B cell (primary cell): ENCODE data around the gene ACSS1. TPM values are rescaled to one million over a fixed set of nuclear protein-coding genes. Genes with fewer than 3 reads are reported as not detected.

ENCODE experiments used
- ATAC-seq: fragments of 200-7000 bp; cut with Tn5 transposase; one replicate; pipeline ENCODE4 v1.10.0; 2021; ENCODE audit warnings: low read depth, mild to moderate bottlenecking, moderate number of reproducible peaks, moderate library complexity
- CTCF ChIA-PET: fragments of 350-600 bp; sonication (Branson Sonifier 250); formaldehyde crosslinking; loops from one replicate; lab custom pipeline; 2021; ENCODE audit warnings: antibody characterized with exemption, inconsistent platforms; lab: Charles Lee
- POLR2A ChIA-PET: fragments of 350-600 bp; sonication (Branson Sonifier 250); formaldehyde crosslinking; loops from one replicate; lab custom pipeline; 2021; ENCODE audit warnings: antibody characterized with exemption; lab: Charles Lee
- DNase-seq: peaks from one replicate; pipeline ENCODE4 v3.0.0; 2013
- H2AFZ ChIP-seq: 2 replicates; pipeline ENCODE4 v1.6.1; 2012; ENCODE audit warnings: mild to moderate bottlenecking, low read depth, low read length; ENCODE audit not compliant: insufficient read depth, poor library complexity, severe bottlenecking
- H3K27ac ChIP-seq, 2 donors: 1 replicate in 1 of 2; 2 replicates in 1 of 2; pipeline ENCODE4 v1.5.1; 2012 to 2013; ENCODE audit warnings: low read length in 2 of 2, mild to moderate bottlenecking in 2 of 2, moderate library complexity in 1 of 2
- H3K27me3 ChIP-seq, 4 experiments: fragments of 200-600 bp in 1 of 4; sonication (generic) in 1 of 4; replicated peaks in 1 of 4; 1 replicate in 2 of 4; 2 replicates in 2 of 4; pipeline versions ENCODE4 v1.6.1 to v1.7.0; 2013 to 2016; ENCODE audit warnings: low read length in 3 of 4, mild to moderate bottlenecking in 2 of 4, mixed read lengths in 1 of 4, moderate library complexity in 1 of 4; ENCODE audit not compliant: insufficient read depth in 4 of 4, control insufficient read depth in 3 of 4; ENCODE audit errors: control extremely low read depth in 1 of 4
- H3K36me3 ChIP-seq, 2 experiments: replicated peaks in 1 of 2; 1 replicate in 1 of 2; 2 replicates in 1 of 2; pipeline versions ENCODE4 v1.6.1 to v1.7.1; 2013; ENCODE audit warnings: low read length in 1 of 2; ENCODE audit not compliant: insufficient read depth in 2 of 2, control insufficient read depth in 1 of 2; ENCODE audit errors: control extremely low read depth in 1 of 2, extremely low read depth in 1 of 2
- H3K4me1 ChIP-seq, 2 donors: fragments of 200-600 bp in 1 of 2; sonication (generic) in 1 of 2; 1 replicate in 1 of 2; 2 replicates in 1 of 2; pipeline versions ENCODE4 v1.5.1 to v1.6.1; 2013 to 2017; ENCODE audit warnings: low read length in 2 of 2; ENCODE audit not compliant: control insufficient read depth in 2 of 2, insufficient read depth in 2 of 2
- H3K4me2 ChIP-seq: replicated peaks from 2 replicates; pipeline ENCODE3; 2012; ENCODE audit warnings: mild to moderate bottlenecking, low read depth, low read length; ENCODE audit not compliant: poor library complexity, severe bottlenecking
- H3K4me3 ChIP-seq, 5 experiments: fragments of 200-600 bp in 1 of 5; sonication (generic) in 1 of 5; 1 replicate in 3 of 5; 2 replicates in 2 of 5; pipeline versions ENCODE4 v1.5.1 to v1.7.0; 2011 to 2016; ENCODE audit warnings: low read length in 4 of 5, mild to moderate bottlenecking in 4 of 5, low read depth in 2 of 5, control low read depth in 1 of 5, moderate library complexity in 1 of 5; ENCODE audit not compliant: insufficient read depth in 1 of 5; ENCODE audit errors: control extremely low read depth in 1 of 5, extremely low read depth in 1 of 5
- H3K79me2 ChIP-seq: fragments of 200-600 bp; sonication (generic); one replicate; pipeline ENCODE4 v1.6.0; 2016; ENCODE audit warnings: low read length; ENCODE audit not compliant: control insufficient read depth, insufficient read depth
- H3K9ac ChIP-seq: fragments of 200-600 bp; sonication (generic); 2 replicates; pipeline ENCODE4 v1.6.1; 2017; ENCODE audit warnings: mild to moderate bottlenecking, low read length, moderate library complexity
- H3K9me3 ChIP-seq, 3 donors: one replicate each; pipeline versions ENCODE4 v1.6.1 to v1.7.1; 2013; ENCODE audit warnings: low read length in 2 of 3; ENCODE audit not compliant: control insufficient read depth in 2 of 3, insufficient read depth in 1 of 3; ENCODE audit errors: control extremely low read depth in 1 of 3
- H4K20me1 ChIP-seq: 2 replicates; pipeline ENCODE4 v1.6.0; 2012; ENCODE audit warnings: mild to moderate bottlenecking, low read length; ENCODE audit not compliant: insufficient read depth, control insufficient read depth, poor library complexity, severe bottlenecking
- H3K27ac Mint-ChIP-seq: one replicate; pipeline ENCODE4 v1.8.0; 2021; ENCODE audit warnings: mixed read lengths
- H3K27me3 Mint-ChIP-seq: one replicate; pipeline ENCODE4 v1.8.0; 2021; ENCODE audit warnings: mixed read lengths
- H3K4me1 Mint-ChIP-seq: one replicate; pipeline ENCODE4 v1.8.0; 2021; ENCODE audit warnings: mixed read lengths
- H3K4me3 Mint-ChIP-seq: one replicate; pipeline ENCODE4 v1.8.0; 2021; ENCODE audit warnings: mixed read lengths
- H3K9me3 Mint-ChIP-seq: one replicate; pipeline ENCODE4 v1.8.0; 2022; ENCODE audit warnings: mixed read lengths; ENCODE audit not compliant: insufficient read depth
- CTCF ChIP-seq: fragments of 200-600 bp; IDR thresholded peaks from one replicate; pipeline ENCODE4 v1.8.0; 2022; ENCODE audit warnings: antibody characterized with exemption, mild to moderate bottlenecking
- EZH2 ChIP-seq: IDR thresholded peaks from 2 replicates; pipeline ENCODE4 v1.6.1; 2012; ENCODE audit warnings: borderline replicate concordance, low read depth, mild to moderate bottlenecking, moderate library complexity, low read length; ENCODE audit not compliant: insufficient read depth, poor library complexity, severe bottlenecking
- WGBS: methylation state at CpG from one replicate; pipeline ENCODE4 v1.1.5; 2013; ENCODE audit warnings: missing lambda C conversion rate; ENCODE audit not compliant: insufficient coverage; 5-methylcytosine and 5-hydroxymethylcytosine counted together
- intact Hi-C: fragments of 100-400 bp; cut with micrococcal nuclease; formaldehyde crosslinking; loops from one replicate; pipeline ENCODE4 v1.10.0; 2022
- polyA plus RNA-seq: library from polyadenylated mRNA; depleted of rRNA; stranded (reverse); fragments of >200 nt; gene quantifications from 2 replicates; pipeline ENCODE4 v1.2.3, GENCODE V29; 2012
- total RNA-seq, 2 donors: library from RNA; stranded (reverse); fragments of 120-200 nt in 1 of 2; gene quantifications; 1 replicate in 1 of 2; 2 replicates in 1 of 2; pipeline versions ENCODE4 v1.2.3 to v1.2.4, GENCODE V29; 2013 to 2022

The ACSS1 gene
- total and polyA plus RNA-seq, 2 donors (not counting 1 experiment from before 2014, with no cell fraction given): 82.7 to 95.5 TPM

GRCh38 chr20:25055711-25056495 lies 2.0 kb downstream of the ACSS1 start:
- H3K27ac ChIP-seq: peak overlapping the region; percentile 90 to 93
- peaks cover 67 to 73% of the 10 kb centered on the region in 2 donors for H3K4me1 ChIP-seq
- ChIA-PET POLR2A (interaction anchor here (1.5 to 4.5 kb wide), 3 partner anchors 12 to 18 kb away, joined by 3 to 27 read pairs (median 20); no protein-coding TSS in a partner anchor), CTCF (interaction anchor here (1.3 to 1.9 kb wide), 3 partner anchors 10 to 56 kb away, joined by 3 to 4 read pairs (median 4); no protein-coding TSS in a partner anchor)
- peak overlapping the region; percentile 98 for H3K4me2 ChIP-seq
- no peak for DNase-seq
- Mint-ChIP-seq H3K27me3 (no peaks in the 10 kb centered on the region), H3K4me3 (peak overlapping the region; percentile 93), H3K4me1 (peaks cover 71% of the 10 kb centered on the region), H3K27ac (peak overlapping the region; percentile 97), H3K9me3 (no peaks in the 10 kb centered on the region)
- H3K27me3 ChIP-seq: no peaks in the 10 kb centered on the region
- no peaks in the 10 kb centered on the region for H3K9me3 ChIP-seq
- H4K20me1 ChIP-seq: peaks cover 50% of the 10 kb centered on the region
- H3K9ac ChIP-seq: peak overlapping the region; percentile 87
- intact Hi-C loops: loop anchor here (5.0 kb wide), 2 partner anchors 566 to 1694 kb away; partner anchors contain the start of genes GZF1 and NANP
- H3K36me3 ChIP-seq: peaks cover 0 to 18% of the 10 kb centered on the region in 2 experiments
- ATAC-seq: no peak
- H2AFZ ChIP-seq: no peak overlapping the region
- H3K4me3 ChIP-seq: peak overlapping the region; percentile 34 to 91 (median 76)
- H3K79me2 ChIP-seq: peaks cover 61% of the 10 kb centered on the region
- WGBS: 95% methylated on average over 7 of the region's 8 CpGs
- TF ChIP-seq EZH2: no peak
- TF ChIP-seq CTCF: no peak
